Measurements from ENCODE around the gene KCTD10. TPM values are rescaled to one million over a fixed set of nuclear protein-coding genes. Genes with fewer than 3 reads are reported as not detected.

The KCTD10 gene
- total and polyA plus RNA-seq, 10 of the 15 experiments (the other 5 are each of a cell fraction or from before 2014, with no cell fraction given) = 5.6 to 52.0 (median 34.2) TPM

DNA sequence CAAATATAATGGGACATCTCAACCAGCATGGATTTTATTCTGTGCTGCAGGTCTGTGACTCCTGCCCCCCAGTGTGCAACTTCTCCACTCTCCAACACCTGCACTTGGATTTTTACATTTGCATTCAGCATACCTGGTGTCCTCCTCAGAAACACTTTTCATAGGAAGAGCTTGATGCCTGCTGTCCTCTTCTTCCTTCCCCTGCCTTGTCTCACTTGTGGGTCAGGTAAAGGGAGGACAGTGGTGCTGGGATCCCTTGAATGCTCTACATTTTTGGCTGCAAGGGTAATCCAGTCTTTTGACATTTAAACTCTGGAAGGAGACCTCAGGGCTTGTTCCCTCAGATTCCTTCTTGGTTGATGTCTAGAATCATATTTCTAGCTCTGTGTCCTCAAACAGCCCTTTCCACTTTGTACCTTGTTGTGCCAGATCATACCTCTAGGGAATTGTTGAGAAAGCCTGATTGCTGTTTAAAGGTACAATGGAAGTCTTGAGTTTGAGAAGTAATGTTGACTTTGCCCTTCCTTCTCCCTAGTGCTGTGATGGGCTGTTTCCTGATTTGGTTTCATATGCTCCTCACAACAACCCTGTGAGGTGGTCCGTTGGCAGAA, 13.0 kb upstream of the KCTD10 start:
- RAD21 ChIA-PET (ENCODE audit: unreplicated experiment) = no interaction called here
- no peak overlapping the region for H3K4me2 ChIP-seq (ENCODE audit: control insufficient read depth, insufficient read depth)
- H3K4me3 ChIP-seq = no peak overlapping the region
- SMC1A ChIA-PET (ENCODE audit: uncharacterized antibody, unreplicated experiment) = interaction anchor here (0.6 kb wide), 1 partner anchor 389 kb away, joined by 3 read pairs; no protein-coding TSS in a partner anchor
- H4K20me1 ChIP-seq (ENCODE audit: control insufficient read depth, insufficient read depth) = no peaks in the 10 kb centered on the region
- no peaks in the 10 kb centered on the region for H3K79me2 ChIP-seq (ENCODE audit: control insufficient read depth, insufficient read depth, low read length)
- FAIRE-seq = no peak
- no peak overlapping the region for H2AFZ ChIP-seq (ENCODE audit: control insufficient read depth, low read depth, low read length)
- no peaks in the 10 kb centered on the region for H3K9me3 ChIP-seq (replicated peaks; ENCODE audit: control insufficient read depth, insufficient read depth, low read length)
- DNase-seq (ENCODE audit: low read depth, low spot score) = no peak
- in situ Hi-C loops (cut with MboI) (no loop called here), intact Hi-C loops (cut with micrococcal nuclease; ENCODE audit: unreplicated experiment) (no loop called here)
- H3K36me3 ChIP-seq (ENCODE audit: control insufficient read depth in 2 of 2, insufficient read depth in 2 of 2, low read length in 1 of 2) = peaks cover 4 to 15% of the 10 kb centered on the region in 2 experiments
- 100% methylated on average over 1 of the region's 1 CpG for WGBS (ENCODE audit: insufficient coverage, insufficient replicate concordance, low lambda C conversion rate, missing lambda C conversion rate)
- no peaks in the 10 kb centered on the region for H3K4me1 ChIP-seq (ENCODE audit: control insufficient read depth, insufficient read depth, low read length)
- H3K27me3 ChIP-seq (replicated peaks in 1 of 2; ENCODE audit: control insufficient read depth in 2 of 2, insufficient read depth in 2 of 2, low read length in 1 of 2) = no peaks in the 10 kb centered on the region
- POLR2A ChIA-PET = no interaction called here
- TF ChIP-seq RCOR1 (conservative IDR thresholded peaks at IDR 0.05; ENCODE audit: low read depth, low read length) = no peak
- ATAC-seq = no peak
- no TSS peak for BruUV-seq (replicated peaks)
- no peak overlapping the region for H3K9ac ChIP-seq (ENCODE audit: control insufficient read depth, insufficient read depth, low read length)
- CTCF ChIA-PET = interaction anchor here (0.7 kb wide), 1 partner anchor 24 kb away, joined by 3 read pairs; no protein-coding TSS in a partner anchor
- H3K27ac ChIP-seq (ENCODE audit: control insufficient read depth, insufficient read depth) = no peak overlapping the region

GRCh38 chr12:109489016-109489954, 12.2 kb upstream of the KCTD10 start:
- H3K4me3 ChIP-seq = no peak overlapping the region
- in situ Hi-C loops (cut with MboI) = no loop called here
- no peaks in the 10 kb centered on the region for H4K20me1 ChIP-seq (ENCODE audit: control insufficient read depth, insufficient read depth)
- peaks cover 4 to 17% of the 10 kb centered on the region in 2 experiments for H3K36me3 ChIP-seq (ENCODE audit: control insufficient read depth in 2 of 2, insufficient read depth in 2 of 2, low read length in 1 of 2)
- no TSS peak for BruUV-seq (replicated peaks)
- ChIA-PET CTCF (no interaction called here), RAD21 (ENCODE audit: unreplicated experiment) (no interaction called here), SMC1A (ENCODE audit: uncharacterized antibody, unreplicated experiment) (no interaction called here), POLR2A (no interaction called here)
- H3K4me1 ChIP-seq (ENCODE audit: control insufficient read depth, insufficient read depth, low read length) = no peaks in the 10 kb centered on the region
- FAIRE-seq (no peak), DNase-seq (ENCODE audit: low read depth, low spot score) (no peak), ATAC-seq (no peak)
- no peaks in the 10 kb centered on the region for H3K27me3 ChIP-seq (replicated peaks in 1 of 2; ENCODE audit: control insufficient read depth in 2 of 2, insufficient read depth in 2 of 2, low read length in 1 of 2)
- WGBS (ENCODE audit: insufficient coverage, insufficient replicate concordance, low lambda C conversion rate, missing lambda C conversion rate) = 93% methylated on average over 14 of the region's 14 CpGs
- H3K79me2 ChIP-seq (ENCODE audit: control insufficient read depth, insufficient read depth, low read length) = no peaks in the 10 kb centered on the region
- H3K4me2 ChIP-seq (ENCODE audit: control insufficient read depth, insufficient read depth) = no peak overlapping the region
- no peak overlapping the region for H2AFZ ChIP-seq (ENCODE audit: control insufficient read depth, low read depth, low read length)
- intact Hi-C loops (cut with micrococcal nuclease; ENCODE audit: unreplicated experiment) = no loop called here
- no peaks in the 10 kb centered on the region for H3K9me3 ChIP-seq (replicated peaks; ENCODE audit: control insufficient read depth, insufficient read depth, low read length)
- no peak overlapping the region for H3K9ac ChIP-seq (ENCODE audit: control insufficient read depth, insufficient read depth, low read length)
- no peak overlapping the region for H3K27ac ChIP-seq (ENCODE audit: control insufficient read depth, insufficient read depth)
- no peak for TF ChIP-seq ZNF24 (IDR thresholded peaks at IDR 0.05)
- TF ChIP-seq, protein P1, sequence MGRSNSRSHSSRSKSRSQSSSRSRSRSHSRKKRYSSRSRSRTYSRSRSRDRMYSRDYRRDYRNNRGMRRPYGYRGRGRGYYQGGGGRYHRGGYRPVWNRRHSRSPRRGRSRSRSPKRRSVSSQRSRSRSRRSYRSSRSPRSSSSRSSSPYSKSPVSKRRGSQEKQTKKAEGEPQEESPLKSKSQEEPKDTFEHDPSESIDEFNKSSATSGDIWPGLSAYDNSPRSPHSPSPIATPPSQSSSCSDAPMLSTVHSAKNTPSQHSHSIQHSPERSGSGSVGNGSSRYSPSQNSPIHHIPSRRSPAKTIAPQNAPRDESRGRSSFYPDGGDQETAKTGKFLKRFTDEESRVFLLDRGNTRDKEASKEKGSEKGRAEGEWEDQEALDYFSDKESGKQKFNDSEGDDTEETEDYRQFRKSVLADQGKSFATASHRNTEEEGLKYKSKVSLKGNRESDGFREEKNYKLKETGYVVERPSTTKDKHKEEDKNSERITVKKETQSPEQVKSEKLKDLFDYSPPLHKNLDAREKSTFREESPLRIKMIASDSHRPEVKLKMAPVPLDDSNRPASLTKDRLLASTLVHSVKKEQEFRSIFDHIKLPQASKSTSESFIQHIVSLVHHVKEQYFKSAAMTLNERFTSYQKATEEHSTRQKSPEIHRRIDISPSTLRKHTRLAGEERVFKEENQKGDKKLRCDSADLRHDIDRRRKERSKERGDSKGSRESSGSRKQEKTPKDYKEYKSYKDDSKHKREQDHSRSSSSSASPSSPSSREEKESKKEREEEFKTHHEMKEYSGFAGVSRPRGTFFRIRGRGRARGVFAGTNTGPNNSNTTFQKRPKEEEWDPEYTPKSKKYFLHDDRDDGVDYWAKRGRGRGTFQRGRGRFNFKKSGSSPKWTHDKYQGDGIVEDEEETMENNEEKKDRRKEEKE (IDR thresholded peaks at IDR 0.05) = no peak
- TF ChIP-seq RB1 (IDR thresholded peaks at IDR 0.05; ENCODE audit: borderline replicate concordance) = no peak
- TF ChIP-seq RBBP5 (conservative IDR thresholded peaks at IDR 0.05) = no peak
- TF ChIP-seq MXI1 (IDR thresholded peaks at IDR 0.05; ENCODE audit: low read depth, low read length) = no peak
- no peak for TF ChIP-seq PAX8 (IDR thresholded peaks at IDR 0.05)
- no peak for TF ChIP-seq REST (IDR thresholded peaks at IDR 0.05; ENCODE audit: low read depth, low read length)
